K562 (cell line): ENCODE results near the gene CCSAP. TPM values are rescaled to one million over a fixed set of nuclear protein-coding genes. Genes with fewer than 3 reads are reported as not detected.
A peak's percentile ranks its signal among the peaks of the same experiment; 100 is the strongest.

Experiments used
- ATAC-seq: fragments of 200-7000 bp; cut with Tn5 transposase; 3 replicates; pipeline ENCODE4 v1.9.1; 2020; ENCODE audit warnings: moderate library complexity
- BruUV-seq: library from RNA; stranded (reverse); fragments of 400-500 nt; replicated peaks from 2 replicates; lab custom pipeline; 2021; lab: Mats Ljungman, UMichigan
- CTCF ChIA-PET: fragments of 300-600 bp; formaldehyde crosslinking; extraction: SDS; loops from one replicate; lab custom pipeline; 2021; ENCODE audit warnings: low intra/inter-chr PET ratio; lab: Yijun Ruan, JAX
- POLR2A ChIA-PET: fragments of 300-600, 350-650 bp; sonication (Branson Sonifier 250); formaldehyde crosslinking; extraction: SDS; loops from one replicate; lab custom pipeline; 2021; ENCODE audit warnings: antibody characterized with exemption, inconsistent platforms; lab: Yijun Ruan, JAX
- DNase-seq, 4 experiments: peaks; one replicate each; pipeline versions ENCODE4 v3.0.0 to v3.0.0-alpha.2; 2011 to 2018; ENCODE audit warnings: low spot score in 3 of 4, mixed read lengths in 3 of 4; ENCODE audit errors: extremely low read depth in 1 of 4
- FAIRE-seq: peaks from 2 replicates; lab custom pipeline; 2011; peaks lifted over from hg19 to GRCh38; lab: Jason Lieb, UNC
- H2AFZ ChIP-seq: 2 replicates; pipeline ENCODE4 v1.6.0; 2011; ENCODE audit warnings: low read depth, low read length, control low read depth, inconsistent platforms
- H3K27ac ChIP-seq: fragments of 200-600 bp; 3 replicates; pipeline ENCODE4 v1.8.0; 2011; ENCODE audit warnings: low read depth, mild to moderate bottlenecking, control low read depth, inconsistent platforms, low read length, moderate library complexity, mixed read lengths; ENCODE audit errors: extremely low read depth
- H3K27me3 ChIP-seq, 2 experiments: fragments of 300-600 bp in 1 of 2; 2 replicates in 1 of 2; 3 replicates in 1 of 2; pipeline versions ENCODE4 v1.6.0 to v1.8.0; 2011; ENCODE audit warnings: inconsistent platforms in 2 of 2, low read length in 2 of 2, mild to moderate bottlenecking in 1 of 2, mixed read lengths in 1 of 2, moderate library complexity in 1 of 2; ENCODE audit not compliant: control insufficient read depth in 2 of 2, insufficient read depth in 2 of 2
- H3K36me3 ChIP-seq: fragments of 300-600 bp; 3 replicates; pipeline ENCODE4 v1.8.0; 2011; ENCODE audit warnings: mild to moderate bottlenecking, low read length, inconsistent platforms; ENCODE audit not compliant: control insufficient read depth, insufficient read depth
- H3K4me1 ChIP-seq, 2 experiments: fragments of 200-600 bp in 1 of 2; replicated peaks in 1 of 2; 2 replicates in 1 of 2; 3 replicates in 1 of 2; pipeline versions ENCODE4 v1.5.1 to v1.8.0; 2011; ENCODE audit warnings: inconsistent platforms in 2 of 2, low read length in 2 of 2, mild to moderate bottlenecking in 1 of 2, mixed read lengths in 1 of 2, moderate library complexity in 1 of 2; ENCODE audit not compliant: control insufficient read depth in 2 of 2, insufficient read depth in 2 of 2
- H3K4me2 ChIP-seq: 2 replicates; pipeline ENCODE4 v1.6.1; 2011; ENCODE audit warnings: low read length, control low read depth, inconsistent platforms, mixed read lengths; ENCODE audit not compliant: insufficient read depth
- H3K4me3 ChIP-seq: fragments of 200-600 bp; sonication (generic), shearing (Covaris generic); 2 replicates; pipeline ENCODE4 v1.5.1; 2016; ENCODE audit warnings: control low read depth, inconsistent platforms
- H3K79me2 ChIP-seq: fragments of 200-600 bp; 3 replicates; pipeline ENCODE4 v1.8.0; 2011; ENCODE audit warnings: low read length, inconsistent platforms; ENCODE audit not compliant: control insufficient read depth, insufficient read depth
- H3K9ac ChIP-seq, 2 experiments: 2 replicates each; pipeline versions ENCODE4 v1.6.0 to v1.6.1; 2011; ENCODE audit warnings: low read depth in 2 of 2, low read length in 2 of 2, control low read depth in 1 of 2, inconsistent platforms in 1 of 2, mild to moderate bottlenecking in 1 of 2, mixed read lengths in 1 of 2; ENCODE audit not compliant: insufficient read depth in 1 of 2
- H3K9me1 ChIP-seq: one replicate; pipeline ENCODE4 v1.6.0; 2011; ENCODE audit warnings: inconsistent platforms, mild to moderate bottlenecking, low read length, moderate library complexity; ENCODE audit not compliant: control insufficient read depth, insufficient read depth
- H3K9me3 ChIP-seq: replicated peaks from 2 replicates; pipeline ENCODE4 v1.5.1; 2011; ENCODE audit warnings: low read depth, low read length, inconsistent platforms; ENCODE audit not compliant: control insufficient read depth, insufficient read depth
- H4K20me1 ChIP-seq: replicated peaks from 2 replicates; pipeline ENCODE4 v1.6.1; 2011; ENCODE audit warnings: low read length, inconsistent platforms, mixed read lengths; ENCODE audit not compliant: control insufficient read depth, insufficient read depth
- CBX2 ChIP-seq: fragments of 200-600 bp; sonication (generic); IDR thresholded peaks from one replicate; pipeline ENCODE4 v1.6.1; 2012; ENCODE audit warnings: mild to moderate bottlenecking, low read length, inconsistent platforms; ENCODE audit not compliant: insufficient read depth, poor library complexity, severe bottlenecking
- CEBPB ChIP-seq: fragments of 450-650 bp; IDR thresholded peaks from 2 replicates; pipeline ENCODE4 v1.6.1; 2016; ENCODE audit warnings: missing genetic modification characterization, missing compliant biosample characterization
- ELF1 ChIP-seq: fragments of 200-800 bp; sonication (Bioruptor generic); IDR thresholded peaks from 2 replicates; pipeline ENCODE4 v1.6.1; 2016; ENCODE audit warnings: missing genetic modification characterization, missing compliant biosample characterization
- FOXK1 ChIP-seq: sonication (generic); formaldehyde crosslinking; IDR thresholded peaks from 2 replicates; pipeline ENCODE4 v1.8.0; 2022; ENCODE audit warnings: missing genetic modification reagents, mild to moderate bottlenecking, borderline replicate concordance
- FOXP4 ChIP-seq: sonication (generic); formaldehyde crosslinking; IDR thresholded peaks from 2 replicates; pipeline ENCODE4 v1.8.0; 2022; ENCODE audit warnings: mild to moderate bottlenecking, missing genetic modification reagents, borderline replicate concordance
- HCFC1 ChIP-seq: IDR thresholded peaks from 2 replicates; pipeline ENCODE4 v1.6.1; 2012; ENCODE audit warnings: low read depth, low read length, improper control_type of control experiment
- JUNB ChIP-seq: fragments of 450-650 bp; formaldehyde crosslinking; conservative IDR thresholded peaks from 2 replicates; pipeline ENCODE4 v1.4.0; 2020; ENCODE audit warnings: mild to moderate bottlenecking
- MTF1 ChIP-seq: fragments of 250-450 bp; sonication (Bioruptor Pico); IDR thresholded peaks from 2 replicates; pipeline ENCODE4 v1.9.0; 2021; ENCODE audit warnings: moderate library complexity, mild to moderate bottlenecking, inconsistent platforms, borderline replicate concordance
- PPARD ChIP-seq: fragments of 250-450 bp; sonication (Bioruptor Pico); IDR thresholded peaks from 2 replicates; pipeline ENCODE4 v1.8.0; 2022; ENCODE audit warnings: inconsistent platforms, mild to moderate bottlenecking, moderate library complexity
- RCOR1 ChIP-seq, 2 experiments: IDR thresholded peaks; 2 replicates each; pipeline ENCODE4 v1.6.1; 2012; ENCODE audit warnings: low read depth in 2 of 2, low read length in 2 of 2, borderline replicate concordance in 1 of 2, improper control_type of control experiment in 1 of 2
- RFX5 ChIP-seq: IDR thresholded peaks from 2 replicates; pipeline ENCODE4 v1.6.1; 2011; ENCODE audit warnings: low read depth, mild to moderate bottlenecking, improper control_type of control experiment, low read length
- STAG1 ChIP-seq: sonication (generic); formaldehyde crosslinking; IDR thresholded peaks from 2 replicates; pipeline ENCODE4 v1.5.0; 2020; ENCODE audit warnings: missing genetic modification reagents, borderline replicate concordance
- TFAP4 ChIP-seq: sonication (generic); formaldehyde crosslinking; IDR thresholded peaks from 2 replicates; pipeline ENCODE4 v1.8.0; 2022; ENCODE audit warnings: missing genetic modification reagents, mild to moderate bottlenecking, moderate library complexity, borderline replicate concordance
- U2AF2 ChIP-seq: fragments of 200-400 bp; formaldehyde crosslinking; optimal IDR thresholded peaks from 2 replicates; pipeline ENCODE3; 2017; ENCODE audit warnings: low read depth, mild to moderate bottlenecking, low read length
- WHSC1 ChIP-seq: IDR thresholded peaks from one replicate; pipeline ENCODE4 v1.6.1; 2012; ENCODE audit warnings: low read length, control low read depth, inconsistent platforms
- ZC3H11A ChIP-seq: IDR thresholded peaks from 2 replicates; pipeline ENCODE4 v1.6.1; 2012; ENCODE audit warnings: low read depth, low read length, improper control_type of control experiment
- ZNF263 ChIP-seq: sonication (generic); formaldehyde crosslinking; IDR thresholded peaks from 2 replicates; pipeline ENCODE4 v1.8.0; 2022; ENCODE audit warnings: mild to moderate bottlenecking, missing genetic modification reagents, borderline replicate concordance
- WGBS: fragments of 100-300 bp; shearing (Covaris generic); methylation state at CpG from one replicate; pipeline ENCODE4 v1.1.6; 2016; ENCODE audit warnings: low coverage, mixed read lengths; ENCODE audit not compliant: insufficient coverage; ENCODE audit errors: missing lambda C conversion rate; 5-methylcytosine and 5-hydroxymethylcytosine counted together
- in situ Hi-C: fragments of 300-500 bp; cut with MboI; formaldehyde crosslinking; loops from 4 replicates; pipeline ENCODE4 v1.15.0; 2018; ENCODE audit warnings: inconsistent platforms, mixed read lengths
- intact Hi-C: fragments of 100-400 bp; cut with micrococcal nuclease; formaldehyde crosslinking; loops from 2 replicates; pipeline ENCODE4 v1.14.2; 2022
- polyA plus RNA-seq, 8 experiments: library from polyadenylated mRNA; depleted of rRNA in 4 of 8; stranded (reverse) in 5 of 8; unstranded in 3 of 8; fragments of >200 nt; fragmentation: Nextera tagmentation in 2 of 8; fragmentation: Illumina TruSeq in 1 of 8; extraction: Ambion mirVana in 2 of 8; extraction: Trizol in 1 of 8; gene quantifications; 2 replicates each; pipeline versions ENCODE4 v1.2.1 to v1.2.3, GENCODE V29; 2011 to 2014; ENCODE audit warnings: inconsistent platforms in 1 of 8, missing spikeins in 1 of 8
- total RNA-seq, 7 experiments: library from RNA; depleted of rRNA in 6 of 7; stranded (reverse); fragments of >200 nt in 6 of 7; fragmentation: Illumina TruSeq in 2 of 7; extraction: Trizol in 2 of 7; gene quantifications; 2 replicates each; pipeline versions ENCODE4 v1.2.1 to v1.2.3, GENCODE V29; 2011 to 2021; ENCODE audit warnings: low replicate concordance in 1 of 7
- TF ChIP-seq, protein P1 (sequence below): fragments of 450-650 bp; formaldehyde crosslinking; IDR thresholded peaks from 2 replicates; pipeline ENCODE4 v1.4.0; 2020; ENCODE audit warnings: mild to moderate bottlenecking, mixed read lengths

CCSAP gene
- total and polyA plus RNA-seq, 9 of the 15 experiments (the other 6 are each of a cell fraction or from before 2014, with no cell fraction given): 3.6 to 15.9 (median 9.5) TPM

DNA sequence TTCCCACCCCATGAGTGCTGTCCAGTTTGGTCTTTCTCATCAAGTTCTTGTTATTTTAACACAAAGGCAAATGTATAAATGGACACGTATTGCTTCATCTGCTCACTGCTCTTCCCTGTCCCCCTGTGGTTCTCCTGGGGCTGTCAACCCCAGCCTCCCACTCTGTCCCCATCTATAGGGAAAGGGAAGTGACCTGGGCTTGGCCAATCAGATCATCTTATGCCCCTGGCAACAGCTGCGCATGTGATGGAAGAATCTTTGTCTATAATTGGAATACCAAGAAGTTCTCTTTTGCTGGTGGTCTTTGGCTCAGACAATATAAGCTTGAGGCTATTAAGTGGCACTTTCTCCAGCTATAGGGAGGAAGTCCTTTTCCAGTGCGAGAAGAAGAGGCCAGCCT lies 4.7 kb upstream of the CCSAP start:
- DNase-seq: peak in 2 of 4 experiments; percentile 32 to 67
- intact Hi-C loops: no loop called here
- BruUV-seq: no TSS peak
- in situ Hi-C loops: no loop called here
- POLR2A ChIA-PET: interaction anchor here (0.5 to 1.2 kb wide), 4 partner anchors 11 to 70 kb away, joined by 3 to 4 read pairs (median 3); no protein-coding TSS in a partner anchor
- peaks cover 7 to 13% of the 10 kb centered on the region in 2 experiments; a peak in 3 of 5 replicates for H3K27me3 ChIP-seq
- no peak overlapping the region for H3K9ac ChIP-seq
- peaks cover 7% of the 10 kb centered on the region; the same call in 1 of the 2 replicates for H3K9me3 ChIP-seq
- H3K36me3 ChIP-seq: no peaks in the 10 kb centered on the region
- no peaks in the 10 kb centered on the region for H4K20me1 ChIP-seq
- no peak for FAIRE-seq
- H3K4me3 ChIP-seq: no peak overlapping the region
- peaks cover 13 to 34% of the 10 kb centered on the region in 2 experiments; a peak in 4 of 5 replicates for H3K4me1 ChIP-seq
- H3K9me1 ChIP-seq: no peaks in the 10 kb centered on the region
- H2AFZ ChIP-seq: peak overlapping the region; percentile 65
- CTCF ChIA-PET: no interaction called here
- no peak for ATAC-seq
- H3K79me2 ChIP-seq: no peaks in the 10 kb centered on the region; the same call in 2 of the 3 replicates
- peak overlapping the region; percentile 26; the same call in 1 of the 2 replicates for H3K4me2 ChIP-seq
- H3K27ac ChIP-seq: no peak overlapping the region
- 0% methylated on average over 3 of the region's 3 CpGs for WGBS
- TF ChIP-seq ZNF263 (CRISPR knock-in tag) (no peak), RFX5 (peak; percentile 85), STAG1 (CRISPR knock-in tag) (no peak), PPARD (CRISPR knock-in tag) (no peak), ELF1 (no peak), TFAP4 (CRISPR knock-in tag) (no peak), HCFC1 (no peak), FOXK1 (CRISPR knock-in tag) (no peak), CEBPB (tag) (peak; percentile 46), JUNB (CRISPR knock-in tag) (no peak), RCOR1 (IDR thresholded peaks at IDR 0.05; ENCODE audit: borderline replicate concordance in 1 of 2, low read depth in 2 of 2, low read length in 2 of 2) (0 out of 4 replicates have a peak, but pooled peaks of 1 of the 2 experiments have one; percentile 38), MTF1 (CRISPR knock-in tag) (no peak), CBX2 (no peak), ZC3H11A (no peak), WHSC1 (no peak), FOXP4 (no peak), U2AF2 (no peak)
- TF ChIP-seq, protein P1, sequence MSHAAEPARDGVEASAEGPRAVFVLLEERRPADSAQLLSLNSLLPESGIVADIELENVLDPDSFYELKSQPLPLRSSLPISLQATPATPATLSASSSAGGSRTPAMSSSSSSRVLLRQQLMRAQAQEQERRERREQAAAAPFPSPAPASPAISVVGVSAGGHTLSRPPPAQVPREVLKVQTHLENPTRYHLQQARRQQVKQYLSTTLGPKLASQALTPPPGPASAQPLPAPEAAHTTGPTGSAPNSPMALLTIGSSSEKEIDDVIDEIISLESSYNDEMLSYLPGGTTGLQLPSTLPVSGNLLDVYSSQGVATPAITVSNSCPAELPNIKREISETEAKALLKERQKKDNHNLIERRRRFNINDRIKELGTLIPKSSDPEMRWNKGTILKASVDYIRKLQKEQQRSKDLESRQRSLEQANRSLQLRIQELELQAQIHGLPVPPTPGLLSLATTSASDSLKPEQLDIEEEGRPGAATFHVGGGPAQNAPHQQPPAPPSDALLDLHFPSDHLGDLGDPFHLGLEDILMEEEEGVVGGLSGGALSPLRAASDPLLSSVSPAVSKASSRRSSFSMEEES (CRISPR knock-in tag): no peak
